NOMO-1 treated with dmso at 0.1 percent for 144 hours (cell line): ENCODE results near the gene ZBTB18.
A peak's percentile ranks its signal among the peaks of the same experiment; 100 is the strongest.
"Not testable (repeated sequence)": the region's sequence is repeated elsewhere in the genome, so short reads cannot be mapped to it uniquely, and the experiment has no call there.

Source experiments
- DNase-seq: peaks from one replicate; lab custom pipeline; 2025; ENCODE audit not compliant: unreplicated experiment; lab: John Stamatoyannopoulos, UW

The ZBTB18 gene

DNA sequence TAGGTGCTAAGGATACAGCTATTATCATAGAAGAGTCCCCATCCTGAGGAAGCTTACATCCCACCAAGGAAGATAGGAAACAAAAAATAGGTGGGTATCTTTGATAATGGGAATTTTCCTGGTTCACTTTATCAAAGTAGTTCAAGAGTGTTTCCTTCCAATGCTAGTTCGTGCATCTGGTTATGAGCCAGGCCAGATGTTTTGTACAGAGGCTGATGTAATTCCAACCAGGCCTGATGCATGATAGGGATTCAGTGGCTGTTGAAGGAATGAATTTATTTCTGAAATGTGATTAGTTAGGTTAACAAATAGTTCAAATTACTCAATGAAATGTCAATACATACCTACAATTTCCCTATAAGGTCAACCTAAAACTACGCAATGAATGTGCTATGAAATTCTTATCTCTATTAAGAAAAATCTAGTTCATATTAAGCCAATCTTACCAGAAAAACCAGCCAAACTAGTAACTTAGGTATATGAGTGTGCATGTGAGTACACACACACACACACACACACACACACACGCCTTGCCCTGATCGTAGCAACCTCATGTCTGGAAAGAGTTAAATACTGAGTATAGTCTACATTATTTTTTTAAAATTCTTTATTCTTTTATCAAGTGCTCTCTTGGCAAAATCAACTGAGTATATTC is 9.5 kb upstream of the ZBTB18 start:
- no peak for DNase-seq

DNA sequence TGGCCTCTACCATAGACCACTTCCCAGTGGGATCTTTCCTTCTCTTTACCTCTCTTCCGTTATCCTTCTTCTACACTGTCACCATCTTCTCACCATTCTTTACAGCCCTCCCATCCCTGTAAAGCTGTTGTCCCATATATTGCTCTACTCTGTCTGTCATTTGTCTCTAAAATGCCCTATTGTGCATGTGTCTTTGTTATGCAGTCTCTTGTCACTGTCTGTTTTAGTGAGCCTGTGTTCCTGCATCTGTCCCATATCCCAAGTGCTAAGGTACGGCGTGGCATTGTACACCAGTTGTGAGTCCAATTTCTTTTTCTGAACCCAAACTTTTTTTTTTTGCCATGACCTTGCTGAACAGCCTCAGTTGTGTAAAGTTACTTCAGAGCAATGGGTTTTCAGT is 8.8 kb upstream of the ZBTB18 start:
- DNase-seq, result no peak

DNA sequence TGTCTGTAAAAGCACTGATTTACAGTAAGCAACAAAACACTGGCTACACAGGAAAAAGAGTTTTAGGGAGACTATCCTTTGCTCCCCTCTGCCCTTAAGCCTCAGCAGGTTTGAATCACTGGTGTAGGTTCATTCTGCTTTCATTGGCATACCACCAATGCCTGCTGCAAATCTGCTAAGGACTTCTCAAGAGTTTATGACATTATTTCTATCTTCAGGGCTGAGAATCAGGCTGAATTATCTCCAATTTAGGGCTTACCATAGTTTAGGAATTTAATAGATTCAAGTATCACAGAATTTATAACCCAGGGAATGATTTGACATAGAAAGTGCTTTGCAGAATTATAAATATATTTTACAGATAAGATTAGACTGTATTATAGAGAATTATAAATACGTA is 6.7 kb upstream of the ZBTB18 start:
- no peak for DNase-seq

DNA sequence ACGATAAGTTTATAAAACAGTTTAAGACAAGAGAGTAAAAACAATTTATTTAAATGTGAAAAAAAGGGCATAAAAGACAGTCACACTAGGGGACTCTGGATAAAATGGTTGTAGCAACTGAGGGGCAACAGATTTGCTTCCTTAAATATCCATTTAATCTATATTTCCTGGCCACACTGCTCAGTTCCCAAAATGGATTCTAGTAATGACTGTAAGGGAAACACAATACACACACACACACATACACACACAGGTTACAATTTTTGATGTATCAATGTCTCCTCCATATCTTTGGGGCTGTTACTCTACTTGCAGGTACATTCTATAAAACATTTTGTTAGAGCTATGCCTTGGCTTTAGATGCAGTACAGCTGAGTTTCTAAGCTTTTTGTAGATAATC is 4.8 kb upstream of the ZBTB18 start:
- not testable (repeated sequence) for DNase-seq

DNA sequence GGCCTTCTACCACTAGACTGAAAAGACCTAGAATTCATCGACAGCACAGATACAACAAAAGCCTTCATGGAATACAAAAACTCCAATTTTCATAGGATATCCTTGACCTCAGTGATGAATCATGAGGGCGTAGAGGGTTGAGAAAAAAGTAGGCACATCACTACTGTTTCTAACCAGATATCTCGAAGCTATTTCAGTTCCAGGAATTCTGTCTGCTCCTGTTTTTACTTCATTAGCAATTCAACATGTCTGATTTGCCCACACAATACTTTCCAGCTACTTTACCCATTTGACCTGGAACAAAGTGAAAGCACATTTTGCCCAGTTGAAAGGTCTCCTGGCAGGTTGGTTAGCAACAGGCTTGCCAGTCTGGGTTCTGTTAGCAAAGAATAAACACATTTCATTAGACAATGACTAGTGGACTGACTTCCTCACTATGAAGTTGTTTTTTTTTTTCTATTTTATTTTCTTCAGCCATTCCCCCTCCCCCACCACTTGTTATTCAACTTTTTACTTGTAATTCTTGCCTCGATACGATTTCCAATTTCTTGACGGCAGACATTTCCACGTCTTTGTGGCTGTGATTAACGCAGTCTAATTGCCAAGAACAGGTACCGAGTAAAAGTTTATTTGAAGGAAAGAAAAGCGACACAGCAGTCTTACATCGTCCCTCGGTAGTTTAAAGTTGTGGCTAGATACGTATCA is 4.0 kb upstream of the ZBTB18 start:
- no peak for DNase-seq

DNA sequence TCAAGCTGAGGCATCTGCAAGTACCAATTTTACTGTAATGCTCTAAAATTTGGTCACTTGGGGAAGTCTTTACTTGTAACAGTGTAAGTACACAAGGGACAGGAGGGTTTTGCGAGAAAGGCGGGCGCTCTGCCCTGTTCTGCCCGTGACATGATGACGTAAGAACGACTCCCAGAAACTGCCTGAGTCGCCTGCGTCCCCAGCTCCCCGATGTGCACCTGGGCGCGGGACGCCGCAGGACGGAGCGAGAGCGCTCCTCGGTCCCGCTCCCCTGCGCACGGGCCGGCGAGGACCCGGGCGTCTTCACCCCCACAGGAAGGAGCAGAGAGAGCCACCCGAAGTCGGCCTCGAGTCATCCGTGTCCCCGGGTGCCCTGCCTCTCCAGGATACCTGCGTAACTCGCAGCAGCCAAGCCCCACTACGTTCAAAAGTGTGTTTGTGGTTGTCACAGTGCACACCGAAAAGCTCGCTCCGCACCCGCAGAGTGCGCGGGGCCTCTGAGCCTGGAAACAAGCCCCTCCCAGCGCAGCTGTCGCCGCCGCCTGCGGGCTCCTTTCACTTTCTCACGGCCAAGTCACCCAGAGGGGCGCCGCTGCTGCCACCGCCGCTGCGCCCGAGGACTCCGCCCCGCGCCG is 3.3 kb upstream of the ZBTB18 start:
- peak; percentile 70 for DNase-seq

DNA sequence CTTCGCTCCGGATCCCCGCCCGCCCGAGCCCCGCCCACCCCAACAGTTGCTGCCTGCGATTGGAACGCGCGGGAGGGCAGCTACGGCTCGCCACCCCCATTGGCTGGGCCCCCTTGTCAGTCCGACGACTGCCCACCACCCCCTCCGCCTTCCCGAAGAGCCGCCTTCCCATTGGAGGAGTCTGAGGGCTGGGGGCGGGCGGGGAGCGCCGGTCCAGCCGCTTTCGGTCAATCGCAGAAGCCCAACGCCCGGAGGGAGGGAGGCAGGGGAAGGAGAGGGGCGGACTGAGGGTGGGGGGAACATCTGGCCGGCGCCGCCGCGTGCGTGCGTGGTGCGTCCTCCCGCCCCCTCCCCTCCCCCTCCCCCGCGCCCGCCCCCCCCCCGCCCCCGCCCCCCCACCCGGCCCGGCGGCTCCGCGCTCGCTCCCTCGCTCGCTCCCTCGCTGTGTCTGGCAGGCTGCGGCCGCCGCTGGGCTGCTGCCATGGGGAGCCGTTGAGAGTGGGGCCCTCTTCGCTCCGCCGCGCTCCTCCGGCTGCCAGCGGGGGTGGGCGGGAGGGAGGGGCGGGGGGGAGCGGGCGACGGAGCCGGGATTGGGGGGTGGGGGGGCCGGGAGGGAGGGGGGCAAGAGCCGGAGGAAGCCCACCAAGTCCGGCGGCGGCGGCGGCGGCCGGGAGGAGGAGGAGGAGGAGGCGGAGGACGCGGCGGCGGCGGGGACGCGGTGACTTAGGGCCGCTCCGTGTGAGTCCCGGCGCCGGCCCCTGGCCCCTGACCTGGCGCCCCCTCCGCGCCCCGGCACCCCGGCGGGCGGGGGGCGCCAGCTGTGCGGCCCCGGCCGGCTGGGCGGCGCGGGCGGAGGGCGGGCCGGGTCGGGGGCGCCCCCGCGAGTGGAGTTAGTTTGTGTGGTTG is 2.6 kb upstream of the ZBTB18 start:
- DNase-seq, result peak; percentile 98

DNA sequence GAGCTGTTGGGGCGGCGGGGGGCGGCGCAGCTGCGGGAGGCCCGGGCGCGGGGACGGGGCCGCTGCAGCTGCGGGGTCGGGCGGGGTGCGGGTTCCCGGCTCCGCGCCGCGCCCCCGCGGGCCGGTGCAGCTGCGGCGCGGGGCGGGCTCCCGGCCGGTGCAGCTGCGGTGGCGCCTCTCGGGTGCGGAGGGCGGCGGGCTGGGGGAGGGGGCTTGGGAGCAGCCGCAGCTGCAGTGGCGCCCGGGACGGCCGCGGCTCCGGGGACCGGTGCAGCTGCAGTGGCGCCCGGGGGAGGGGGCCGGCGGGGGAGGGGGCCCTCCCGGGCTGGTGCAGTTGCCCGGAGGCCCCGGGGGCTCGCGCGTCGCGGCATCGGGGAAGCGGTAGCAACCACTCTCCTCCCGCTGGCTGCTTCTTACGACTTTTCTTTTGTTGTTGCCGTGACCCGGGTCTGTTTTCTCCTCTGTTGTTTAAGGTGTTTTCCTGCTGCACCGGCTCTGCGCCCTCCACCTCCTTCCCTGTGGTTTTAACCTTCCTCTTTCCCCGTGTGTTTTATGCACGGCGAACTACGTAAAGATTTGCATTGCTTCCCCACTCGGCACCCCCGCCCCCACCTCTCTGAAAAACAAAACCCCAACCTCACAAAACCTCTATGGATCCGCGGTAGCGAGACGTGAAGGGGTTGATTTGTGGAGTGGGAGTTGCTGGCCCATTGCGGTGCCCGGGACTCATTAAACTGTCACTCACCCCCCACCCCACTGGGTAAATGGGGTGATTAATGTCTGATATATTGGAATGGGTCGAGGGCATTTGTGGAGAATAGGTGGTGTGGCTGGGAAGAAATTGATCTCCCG is 1.7 kb upstream of the ZBTB18 start:
- peak; percentile 32 for DNase-seq

DNA sequence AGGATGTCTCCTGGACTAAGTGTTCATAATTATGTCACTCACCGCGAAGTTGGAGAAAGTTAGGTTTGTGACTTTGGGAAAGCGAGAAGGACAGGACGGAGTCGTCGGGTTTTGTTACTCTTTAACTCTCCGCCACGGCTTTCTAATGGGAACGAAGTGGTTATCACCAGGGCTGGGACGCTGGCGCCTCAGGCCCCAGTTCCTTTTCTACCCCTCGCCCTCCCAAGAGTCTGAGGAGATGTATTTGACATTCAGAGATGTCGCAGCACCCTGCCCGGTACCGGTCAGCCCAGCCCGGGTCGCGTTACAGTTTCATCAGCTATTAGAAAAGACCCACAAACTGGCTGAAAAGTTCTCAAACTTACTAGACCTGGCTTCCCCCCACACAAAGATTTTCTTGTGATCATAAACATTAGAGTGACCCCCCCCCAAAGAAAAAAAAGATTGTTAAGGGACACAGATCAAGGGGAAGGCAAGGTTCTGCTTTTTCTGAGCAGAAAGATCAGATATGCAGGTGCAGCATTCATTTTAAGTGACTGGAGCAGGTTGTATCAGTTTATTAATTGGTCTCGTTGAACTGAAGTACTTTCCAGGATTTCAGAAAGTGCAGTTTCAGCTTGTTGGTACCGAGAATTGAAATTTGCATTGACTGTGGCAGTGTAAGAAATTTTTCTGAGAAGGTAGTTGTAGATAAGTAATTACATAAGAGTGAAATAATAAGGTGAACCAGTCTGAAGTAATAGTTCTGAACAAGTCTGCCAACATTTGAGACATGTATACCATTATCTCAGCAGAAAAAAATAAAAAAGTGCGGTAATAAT is 859 bp upstream of the ZBTB18 start:
- no peak for DNase-seq

DNA sequence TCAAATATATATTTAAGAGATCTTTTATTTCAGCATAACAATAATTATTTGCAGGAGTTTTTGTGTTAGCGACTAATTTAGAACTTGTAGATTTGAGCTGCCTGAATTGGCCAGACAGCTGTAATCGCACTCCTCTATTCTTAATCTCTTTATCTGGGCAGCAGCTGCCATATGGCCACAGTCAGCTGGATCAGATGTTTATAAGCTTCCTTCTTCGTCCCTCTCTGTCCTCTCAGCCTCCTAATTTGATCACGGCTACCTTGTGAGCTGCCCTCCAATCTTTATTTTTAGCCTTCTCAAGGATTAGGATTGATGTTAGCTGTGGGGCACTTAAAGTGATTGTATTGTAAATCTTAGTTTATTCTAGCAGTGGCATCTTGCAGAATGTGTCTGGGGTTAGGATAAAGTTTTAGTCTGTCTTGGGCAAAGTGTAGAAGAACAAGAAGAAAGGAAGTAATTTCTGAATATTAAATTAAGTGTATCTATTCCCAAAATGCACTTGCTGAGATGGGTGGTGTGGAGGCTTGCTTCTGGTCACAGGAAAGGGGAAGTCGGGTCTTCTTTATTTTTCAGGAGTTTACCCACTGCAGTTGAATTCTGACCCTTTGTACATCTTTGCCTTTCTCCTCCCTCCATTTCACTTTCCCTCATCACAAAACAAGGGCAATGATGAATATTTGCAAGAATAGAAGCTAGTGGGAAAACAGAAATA is 1.1 kb downstream of the ZBTB18 start:
- peak; percentile 17 for DNase-seq

DNA sequence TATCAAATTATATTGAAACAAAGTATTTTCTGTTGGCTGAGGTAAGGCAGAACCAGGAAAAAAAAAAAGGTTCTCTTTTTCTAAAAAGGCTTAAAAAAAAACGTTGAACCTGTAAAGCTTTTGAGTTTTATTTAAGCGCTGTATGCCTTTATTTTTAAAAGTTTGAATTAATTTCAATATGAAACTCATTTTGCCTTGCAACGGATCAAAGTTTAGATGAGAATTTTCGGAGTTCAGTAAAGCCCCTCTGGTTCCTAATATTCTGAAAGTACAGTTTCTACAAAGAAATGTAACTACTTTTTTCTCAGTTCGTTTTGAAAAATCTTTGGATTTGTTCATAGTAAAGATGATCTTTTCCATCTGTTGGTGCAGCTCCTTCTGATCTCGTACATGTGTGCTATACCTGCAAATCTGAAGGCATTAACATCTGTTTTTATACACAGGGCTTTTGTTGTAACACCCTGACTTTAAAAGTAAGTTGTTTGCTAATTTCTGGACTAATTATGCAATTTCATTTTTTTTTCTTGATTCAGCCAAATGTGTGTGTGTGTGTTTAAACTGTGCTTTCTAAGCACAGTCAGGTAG is 1.7 kb downstream of the ZBTB18 start:
- DNase-seq, result no peak

DNA sequence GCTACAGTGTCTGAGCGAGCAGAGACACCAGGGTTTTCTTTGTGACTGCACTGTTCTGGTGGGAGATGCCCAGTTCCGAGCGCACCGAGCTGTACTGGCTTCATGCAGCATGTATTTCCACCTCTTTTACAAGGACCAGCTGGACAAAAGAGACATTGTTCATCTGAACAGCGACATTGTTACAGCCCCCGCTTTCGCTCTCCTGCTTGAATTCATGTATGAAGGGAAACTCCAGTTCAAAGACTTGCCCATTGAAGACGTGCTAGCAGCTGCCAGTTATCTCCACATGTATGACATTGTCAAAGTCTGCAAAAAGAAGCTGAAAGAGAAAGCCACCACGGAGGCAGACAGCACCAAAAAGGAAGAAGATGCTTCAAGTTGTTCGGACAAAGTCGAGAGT is 2.7 kb downstream of the ZBTB18 start:
- no peak for DNase-seq

DNA sequence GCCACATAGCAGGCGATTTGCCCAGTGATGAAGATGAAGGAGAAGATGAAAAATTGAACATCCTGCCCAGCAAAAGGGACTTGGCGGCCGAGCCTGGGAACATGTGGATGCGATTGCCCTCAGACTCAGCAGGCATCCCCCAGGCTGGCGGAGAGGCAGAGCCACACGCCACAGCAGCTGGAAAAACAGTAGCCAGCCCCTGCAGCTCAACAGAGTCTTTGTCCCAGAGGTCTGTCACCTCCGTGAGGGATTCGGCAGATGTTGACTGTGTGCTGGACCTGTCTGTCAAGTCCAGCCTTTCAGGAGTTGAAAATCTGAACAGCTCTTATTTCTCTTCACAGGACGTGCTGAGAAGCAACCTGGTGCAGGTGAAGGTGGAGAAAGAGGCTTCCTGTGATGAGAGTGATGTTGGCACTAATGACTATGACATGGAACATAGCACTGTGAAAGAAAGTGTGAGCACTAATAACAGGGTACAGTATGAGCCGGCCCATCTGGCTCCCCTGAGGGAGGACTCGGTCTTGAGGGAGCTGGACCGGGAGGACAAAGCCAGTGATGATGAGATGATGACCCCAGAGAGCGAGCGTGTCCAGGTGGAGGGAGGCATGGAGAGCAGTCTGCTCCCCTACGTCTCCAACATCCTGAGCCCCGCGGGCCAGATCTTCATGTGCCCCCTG is 3.3 kb downstream of the ZBTB18 start:
- no peak for DNase-seq

DNA sequence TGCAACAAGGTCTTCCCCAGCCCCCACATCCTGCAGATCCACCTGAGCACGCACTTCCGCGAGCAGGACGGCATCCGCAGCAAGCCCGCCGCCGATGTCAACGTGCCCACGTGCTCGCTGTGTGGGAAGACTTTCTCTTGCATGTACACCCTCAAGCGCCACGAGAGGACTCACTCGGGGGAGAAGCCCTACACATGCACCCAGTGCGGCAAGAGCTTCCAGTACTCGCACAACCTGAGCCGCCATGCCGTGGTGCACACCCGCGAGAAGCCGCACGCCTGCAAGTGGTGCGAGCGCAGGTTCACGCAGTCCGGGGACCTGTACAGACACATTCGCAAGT is 3.8 kb downstream of the ZBTB18 start:
- DNase-seq, result no peak

DNA sequence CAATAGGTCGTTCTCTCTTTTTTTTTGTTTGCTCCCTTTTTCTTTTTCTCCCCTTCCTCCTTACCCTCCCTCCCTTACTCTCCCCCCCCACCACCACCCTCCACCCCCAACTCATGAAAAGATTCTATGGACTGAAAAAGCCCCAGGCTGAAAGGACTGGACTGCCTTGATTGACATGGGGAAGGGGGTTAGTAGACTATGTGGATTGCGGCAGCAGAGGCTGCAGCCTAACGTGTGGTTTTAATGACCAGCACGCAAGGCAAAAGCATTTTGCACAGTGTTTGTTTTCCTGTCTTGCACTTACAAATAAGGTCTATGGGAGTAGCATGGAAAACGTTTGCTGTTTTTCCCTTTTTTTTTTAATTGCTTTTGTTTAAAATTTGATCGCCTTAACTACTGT is 5.5 kb downstream of the ZBTB18 start:
- no peak for DNase-seq

DNA sequence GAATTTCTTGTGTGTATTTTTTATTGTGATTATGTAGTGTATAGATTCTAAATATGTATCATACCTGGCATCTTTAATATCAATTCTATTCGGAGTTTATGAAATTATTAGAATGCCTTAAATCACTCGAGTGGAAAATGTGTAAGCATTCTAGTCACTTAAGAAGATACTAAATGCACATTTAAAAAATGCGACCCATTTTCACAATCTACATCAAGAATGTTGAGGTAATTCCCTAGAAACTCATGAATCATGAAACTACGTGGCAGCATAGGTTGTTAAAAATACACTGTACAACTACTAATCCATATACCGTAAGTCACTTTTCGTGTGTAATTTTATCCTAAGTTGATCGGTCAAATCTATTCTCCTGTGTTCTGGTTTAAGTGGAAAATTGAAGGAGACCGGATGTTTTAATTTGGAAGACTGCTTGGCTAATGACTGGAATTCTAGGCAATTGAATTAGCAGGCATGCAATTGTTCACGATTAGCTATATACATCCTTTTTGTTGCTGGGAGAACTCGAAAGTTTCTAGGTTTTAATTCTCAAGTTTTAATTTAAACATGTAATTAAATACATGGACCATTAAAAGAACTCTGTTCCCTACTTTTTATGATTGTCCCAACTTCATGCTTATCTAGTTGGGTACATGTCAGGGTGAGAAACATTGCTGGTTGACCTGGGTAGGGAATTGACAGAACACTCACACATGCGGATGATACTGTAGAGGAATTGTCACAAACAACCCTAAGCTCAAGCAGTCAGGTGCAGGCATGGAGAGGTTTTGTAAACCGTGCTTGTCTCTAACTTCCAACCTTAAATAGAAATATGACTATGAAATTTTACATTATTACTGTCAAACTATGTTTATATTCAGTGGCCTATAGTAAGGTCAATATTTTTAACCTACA is 6.6 kb downstream of the ZBTB18 start:
- DNase-seq, result no peak

DNA sequence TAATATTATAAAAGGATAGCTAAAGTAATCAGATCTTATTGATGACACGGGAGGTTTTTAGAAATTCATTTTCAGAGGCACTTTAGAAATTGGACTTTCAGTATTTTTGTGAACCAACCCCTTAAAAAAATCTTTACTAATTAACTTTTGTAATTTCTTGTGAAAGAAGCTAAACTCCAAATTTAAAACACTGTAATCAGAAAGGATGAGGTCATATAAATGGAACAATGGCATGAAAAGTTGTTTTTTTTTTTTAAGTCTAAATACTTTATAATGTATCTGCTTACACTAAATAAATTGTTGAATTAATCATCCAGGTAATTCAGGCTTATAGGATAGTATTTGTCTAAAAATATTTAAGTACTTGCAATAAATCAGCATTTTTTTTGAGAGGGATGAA is 9.0 kb downstream of the ZBTB18 start:
- DNase-seq, result no peak
